SH-SY5Y (cell line): ENCODE measurements around the gene SLC27A3.

Experiments
- GATA2 ChIP-seq: IDR thresholded peaks from 2 replicates; pipeline ENCODE4 v1.6.1; 2011; ENCODE audit warnings: mild to moderate bottlenecking, low read depth, low read length
- GATA3 ChIP-seq: IDR thresholded peaks from 2 replicates; pipeline ENCODE4 v1.6.1; 2011; ENCODE audit warnings: low read depth, mild to moderate bottlenecking, low read length, moderate library complexity

DNA sequence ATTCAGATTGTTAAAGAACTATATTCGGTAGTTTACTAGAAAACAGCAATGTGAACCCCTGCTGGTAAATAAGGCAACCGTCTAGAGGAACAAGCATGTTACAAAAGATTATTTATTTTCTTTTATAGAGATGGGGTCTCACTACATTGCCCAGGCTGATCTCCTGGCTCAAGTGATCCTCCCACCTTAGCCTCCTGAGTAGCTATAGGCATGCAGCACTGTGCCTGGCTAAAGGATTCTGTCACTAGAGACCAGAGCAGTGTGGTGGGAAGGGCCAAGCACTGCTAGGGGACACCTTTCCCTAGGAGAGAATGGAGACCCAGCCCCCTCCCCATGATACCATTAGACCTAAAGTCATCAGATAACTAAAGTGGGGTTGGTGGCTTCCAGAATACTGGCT is 28.9 kb downstream of the SLC27A3 start:
- TF ChIP-seq GATA2 (no peak), GATA3 (no peak)
